ENCODE data around the gene ENKD1. TPM values are rescaled to one million over a fixed set of nuclear protein-coding genes. Genes with fewer than 3 reads are reported as not detected.

ENKD1 gene
- total and polyA plus RNA-seq, 2 of the 13 experiments (the other 11 are each of a cell fraction or from before 2014, with no cell fraction given), result 10.8 to 20.8 TPM

DNA sequence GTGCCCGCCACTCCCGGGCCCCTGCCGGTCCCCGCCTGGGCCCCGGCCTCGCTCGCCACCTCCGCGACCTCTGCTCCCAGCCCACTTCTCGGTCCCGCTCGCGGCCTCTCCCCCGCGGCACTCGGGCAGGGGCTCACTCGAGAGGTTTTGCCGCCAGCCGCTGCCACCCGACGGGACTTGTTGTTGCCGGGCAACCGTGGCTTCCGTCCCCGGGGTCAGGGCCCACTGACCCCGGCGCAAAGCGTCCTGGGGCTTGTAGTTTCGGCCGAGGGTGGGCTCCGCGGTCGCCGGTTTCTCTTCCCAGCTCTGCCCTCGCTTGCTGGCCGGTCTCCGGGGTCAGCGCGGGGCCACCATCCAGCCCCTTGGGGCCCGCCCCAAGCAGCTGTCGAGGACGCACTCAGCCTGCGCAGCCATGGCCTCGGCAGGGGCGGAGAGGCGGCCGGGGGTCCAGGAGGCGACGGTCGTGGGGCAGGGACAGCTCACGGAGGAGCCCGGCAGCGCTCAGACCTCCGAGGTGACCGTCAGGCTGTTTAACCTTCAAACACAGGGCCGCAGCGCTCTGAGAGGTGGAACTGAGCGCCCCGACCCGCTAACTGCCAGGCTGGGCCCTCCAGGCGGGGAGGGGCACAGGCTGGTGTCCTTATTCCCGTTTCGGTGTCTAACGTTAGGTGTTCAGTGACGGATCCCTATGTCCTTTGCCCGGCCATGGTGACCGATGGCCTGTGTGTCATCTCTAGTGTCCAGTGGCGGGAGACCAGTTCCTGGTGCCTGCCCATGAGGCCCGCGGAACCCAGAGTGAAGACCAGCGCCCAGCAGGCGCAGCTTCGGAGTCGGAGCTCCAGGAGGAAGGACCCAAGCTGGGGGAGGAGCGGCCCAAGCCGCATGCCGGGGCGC is at the start of gene ENKD1, which contains the start of gene C16orf86 (continued):
- TF ChIP-seq, protein P1, sequence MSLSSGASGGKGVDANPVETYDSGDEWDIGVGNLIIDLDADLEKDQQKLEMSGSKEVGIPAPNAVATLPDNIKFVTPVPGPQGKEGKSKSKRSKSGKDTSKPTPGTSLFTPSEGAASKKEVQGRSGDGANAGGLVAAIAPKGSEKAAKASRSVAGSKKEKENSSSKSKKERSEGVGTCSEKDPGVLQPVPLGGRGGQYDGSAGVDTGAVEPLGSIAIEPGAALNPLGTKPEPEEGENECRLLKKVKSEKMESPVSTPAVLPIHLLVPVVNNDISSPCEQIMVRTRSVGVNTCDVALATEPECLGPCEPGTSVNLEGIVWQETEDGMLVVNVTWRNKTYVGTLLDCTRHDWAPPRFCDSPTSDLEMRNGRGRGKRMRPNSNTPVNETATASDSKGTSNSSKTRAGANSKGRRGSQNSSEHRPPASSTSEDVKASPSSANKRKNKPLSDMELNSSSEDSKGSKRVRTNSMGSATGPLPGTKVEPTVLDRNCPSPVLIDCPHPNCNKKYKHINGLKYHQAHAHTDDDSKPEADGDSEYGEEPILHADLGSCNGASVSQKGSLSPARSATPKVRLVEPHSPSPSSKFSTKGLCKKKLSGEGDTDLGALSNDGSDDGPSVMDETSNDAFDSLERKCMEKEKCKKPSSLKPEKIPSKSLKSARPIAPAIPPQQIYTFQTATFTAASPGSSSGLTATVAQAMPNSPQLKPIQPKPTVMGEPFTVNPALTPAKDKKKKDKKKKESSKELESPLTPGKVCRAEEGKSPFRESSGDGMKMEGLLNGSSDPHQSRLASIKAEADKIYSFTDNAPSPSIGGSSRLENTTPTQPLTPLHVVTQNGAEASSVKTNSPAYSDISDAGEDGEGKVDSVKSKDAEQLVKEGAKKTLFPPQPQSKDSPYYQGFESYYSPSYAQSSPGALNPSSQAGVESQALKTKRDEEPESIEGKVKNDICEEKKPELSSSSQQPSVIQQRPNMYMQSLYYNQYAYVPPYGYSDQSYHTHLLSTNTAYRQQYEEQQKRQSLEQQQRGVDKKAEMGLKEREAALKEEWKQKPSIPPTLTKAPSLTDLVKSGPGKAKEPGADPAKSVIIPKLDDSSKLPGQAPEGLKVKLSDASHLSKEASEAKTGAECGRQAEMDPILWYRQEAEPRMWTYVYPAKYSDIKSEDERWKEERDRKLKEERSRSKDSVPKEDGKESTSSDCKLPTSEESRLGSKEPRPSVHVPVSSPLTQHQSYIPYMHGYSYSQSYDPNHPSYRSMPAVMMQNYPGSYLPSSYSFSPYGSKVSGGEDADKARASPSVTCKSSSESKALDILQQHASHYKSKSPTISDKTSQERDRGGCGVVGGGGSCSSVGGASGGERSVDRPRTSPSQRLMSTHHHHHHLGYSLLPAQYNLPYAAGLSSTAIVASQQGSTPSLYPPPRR (CRISPR knock-in tag; IDR thresholded peaks at IDR 0.05; ENCODE audit: borderline replicate concordance), result no peak
- TF ChIP-seq ZNF234 (CRISPR knock-in tag; conservative IDR thresholded peaks at IDR 0.05) (peak; percentile 55; the same call in 1 of the 2 replicates), ZNF224 (CRISPR knock-in tag; IDR thresholded peaks at IDR 0.05) (0 out of 2 replicates have a peak, but pooled peaks have one; percentile 65), RBAK (CRISPR knock-in tag; IDR thresholded peaks at IDR 0.05) (0 out of 2 replicates have a peak, but pooled peaks have one; percentile 28), MYC (CRISPR knock-in tag; IDR thresholded peaks at IDR 0.05; ENCODE audit: borderline replicate concordance) (peak; percentile 10; the same call in 1 of the 2 replicates), JUNB (CRISPR knock-in tag; IDR thresholded peaks at IDR 0.05; ENCODE audit: borderline replicate concordance) (no peak), MIXL1 (CRISPR knock-in tag; IDR thresholded peaks at IDR 0.05) (no peak), ZNF619 (CRISPR knock-in tag; IDR thresholded peaks at IDR 0.05) (0 out of 2 replicates have a peak, but pooled peaks have one; percentile 70), KDM5B (CRISPR knock-in tag; IDR thresholded peaks at IDR 0.05; ENCODE audit: borderline replicate concordance) (peak; percentile 23; the same call in 1 of the 2 replicates), NFE2 (CRISPR knock-in tag; IDR thresholded peaks at IDR 0.05) (no peak), SPEN (CRISPR knock-in tag; IDR thresholded peaks at IDR 0.05; ENCODE audit: low read depth) (peak; percentile 41; the same call in 1 of the 2 replicates), NR2C2 (CRISPR knock-in tag; IDR thresholded peaks at IDR 0.05; ENCODE audit: borderline replicate concordance) (peak; percentile 100), HOXA5 (CRISPR knock-in tag; IDR thresholded peaks at IDR 0.05) (peak; percentile 65; the same call in 1 of the 2 replicates), ADNP (CRISPR knock-in tag; IDR thresholded peaks at IDR 0.05) (no peak)
- TF ChIP-seq, protein P2, sequence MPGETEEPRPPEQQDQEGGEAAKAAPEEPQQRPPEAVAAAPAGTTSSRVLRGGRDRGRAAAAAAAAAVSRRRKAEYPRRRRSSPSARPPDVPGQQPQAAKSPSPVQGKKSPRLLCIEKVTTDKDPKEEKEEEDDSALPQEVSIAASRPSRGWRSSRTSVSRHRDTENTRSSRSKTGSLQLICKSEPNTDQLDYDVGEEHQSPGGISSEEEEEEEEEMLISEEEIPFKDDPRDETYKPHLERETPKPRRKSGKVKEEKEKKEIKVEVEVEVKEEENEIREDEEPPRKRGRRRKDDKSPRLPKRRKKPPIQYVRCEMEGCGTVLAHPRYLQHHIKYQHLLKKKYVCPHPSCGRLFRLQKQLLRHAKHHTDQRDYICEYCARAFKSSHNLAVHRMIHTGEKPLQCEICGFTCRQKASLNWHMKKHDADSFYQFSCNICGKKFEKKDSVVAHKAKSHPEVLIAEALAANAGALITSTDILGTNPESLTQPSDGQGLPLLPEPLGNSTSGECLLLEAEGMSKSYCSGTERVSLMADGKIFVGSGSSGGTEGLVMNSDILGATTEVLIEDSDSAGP (CRISPR knock-in tag; IDR thresholded peaks at IDR 0.05; ENCODE audit: borderline replicate concordance), result peak; percentile 67; the same call in 1 of the 2 replicates
- TF ChIP-seq, protein P3, sequence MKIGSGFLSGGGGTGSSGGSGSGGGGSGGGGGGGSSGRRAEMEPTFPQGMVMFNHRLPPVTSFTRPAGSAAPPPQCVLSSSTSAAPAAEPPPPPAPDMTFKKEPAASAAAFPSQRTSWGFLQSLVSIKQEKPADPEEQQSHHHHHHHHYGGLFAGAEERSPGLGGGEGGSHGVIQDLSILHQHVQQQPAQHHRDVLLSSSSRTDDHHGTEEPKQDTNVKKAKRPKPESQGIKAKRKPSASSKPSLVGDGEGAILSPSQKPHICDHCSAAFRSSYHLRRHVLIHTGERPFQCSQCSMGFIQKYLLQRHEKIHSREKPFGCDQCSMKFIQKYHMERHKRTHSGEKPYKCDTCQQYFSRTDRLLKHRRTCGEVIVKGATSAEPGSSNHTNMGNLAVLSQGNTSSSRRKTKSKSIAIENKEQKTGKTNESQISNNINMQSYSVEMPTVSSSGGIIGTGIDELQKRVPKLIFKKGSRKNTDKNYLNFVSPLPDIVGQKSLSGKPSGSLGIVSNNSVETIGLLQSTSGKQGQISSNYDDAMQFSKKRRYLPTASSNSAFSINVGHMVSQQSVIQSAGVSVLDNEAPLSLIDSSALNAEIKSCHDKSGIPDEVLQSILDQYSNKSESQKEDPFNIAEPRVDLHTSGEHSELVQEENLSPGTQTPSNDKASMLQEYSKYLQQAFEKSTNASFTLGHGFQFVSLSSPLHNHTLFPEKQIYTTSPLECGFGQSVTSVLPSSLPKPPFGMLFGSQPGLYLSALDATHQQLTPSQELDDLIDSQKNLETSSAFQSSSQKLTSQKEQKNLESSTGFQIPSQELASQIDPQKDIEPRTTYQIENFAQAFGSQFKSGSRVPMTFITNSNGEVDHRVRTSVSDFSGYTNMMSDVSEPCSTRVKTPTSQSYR (CRISPR knock-in tag; IDR thresholded peaks at IDR 0.05; ENCODE audit: borderline replicate concordance), result peak; percentile 42; the same call in 1 of the 2 replicates
- TF ChIP-seq, protein P4, sequence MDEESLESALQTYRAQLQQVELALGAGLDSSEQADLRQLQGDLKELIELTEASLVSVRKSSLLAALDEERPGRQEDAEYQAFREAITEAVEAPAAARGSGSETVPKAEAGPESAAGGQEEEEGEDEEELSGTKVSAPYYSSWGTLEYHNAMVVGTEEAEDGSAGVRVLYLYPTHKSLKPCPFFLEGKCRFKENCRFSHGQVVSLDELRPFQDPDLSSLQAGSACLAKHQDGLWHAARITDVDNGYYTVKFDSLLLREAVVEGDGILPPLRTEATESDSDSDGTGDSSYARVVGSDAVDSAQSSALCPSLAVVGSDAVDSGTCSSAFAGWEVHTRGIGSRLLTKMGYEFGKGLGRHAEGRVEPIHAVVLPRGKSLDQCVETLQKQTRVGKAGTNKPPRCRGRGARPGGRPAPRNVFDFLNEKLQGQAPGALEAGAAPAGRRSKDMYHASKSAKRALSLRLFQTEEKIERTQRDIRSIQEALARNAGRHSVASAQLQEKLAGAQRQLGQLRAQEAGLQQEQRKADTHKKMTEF (CRISPR knock-in tag; IDR thresholded peaks at IDR 0.05), result peak; percentile 54

Data from HepG2 (cell line).